ENCODE measurements around the gene SC5D. TPM values are rescaled to one million over a fixed set of nuclear protein-coding genes. Genes with fewer than 3 reads are reported as not detected.

Gene SC5D
- total RNA-seq, 1 donor from 2014 or later = 18.7 TPM

GRCh38 chr11:121274332-121274991 lies 18.1 kb upstream of the SC5D start:
- TF ChIP-seq CTCF (IDR thresholded peaks at IDR 0.05; ENCODE audit: borderline replicate concordance) = no peak
- H3K27me3 ChIP-seq (ENCODE audit: low read depth) = peaks cover 22% of the 10 kb centered on the region
- intact Hi-C loops (cut with micrococcal nuclease) = no loop called here
- no peak for DNase-seq
- no peak overlapping the region for H3K27ac ChIP-seq (replicated peaks)
- H3K4me1 ChIP-seq = no peaks in the 10 kb centered on the region
- H3K36me3 ChIP-seq = no peaks in the 10 kb centered on the region
- H3K9me3 ChIP-seq (replicated peaks) = peaks cover 10% of the 10 kb centered on the region
- no peak overlapping the region for H3K4me3 ChIP-seq

- DNase-seq = no peak
Measured at GRCh38 chr11:121281698-121282097, 10.9 kb upstream of the SC5D start.

GRCh38 chr11:121282386-121282785 lies 10.2 kb upstream of the SC5D start:
- intact Hi-C loops (cut with micrococcal nuclease) = no loop called here
- Histone ChIP-seq H3K36me3 (no peaks in the 10 kb centered on the region), H3K4me3 (no peak overlapping the region), H3K4me1 (no peaks in the 10 kb centered on the region), H3K9me3 (replicated peaks) (peaks cover 21% of the 10 kb centered on the region), H3K27me3 (ENCODE audit: low read depth) (peaks cover 65% of the 10 kb centered on the region), H3K27ac (replicated peaks) (no peak overlapping the region)
- DNase-seq = no peak
- no peak for TF ChIP-seq CTCF (IDR thresholded peaks at IDR 0.05; ENCODE audit: borderline replicate concordance)

More at GRCh38 chr11:121281698-121282097, 10.9 kb upstream of the SC5D start:
- Histone ChIP-seq H3K27me3 (ENCODE audit: low read depth) (peaks cover 65% of the 10 kb centered on the region), H3K4me3 (no peak overlapping the region), H3K4me1 (no peaks in the 10 kb centered on the region), H3K9me3 (replicated peaks) (peaks cover 21% of the 10 kb centered on the region), H3K27ac (replicated peaks) (no peak overlapping the region), H3K36me3 (no peaks in the 10 kb centered on the region)
- TF ChIP-seq CTCF (IDR thresholded peaks at IDR 0.05; ENCODE audit: borderline replicate concordance) = no peak
- intact Hi-C loops (cut with micrococcal nuclease) = no loop called here

- H3K36me3 ChIP-seq = no peaks in the 10 kb centered on the region
- no peak overlapping the region for H3K27ac ChIP-seq (replicated peaks)
- intact Hi-C loops (cut with micrococcal nuclease) = no loop called here
- peaks cover 20% of the 10 kb centered on the region for H3K9me3 ChIP-seq (replicated peaks)
- H3K27me3 ChIP-seq (ENCODE audit: low read depth) = peaks cover 65% of the 10 kb centered on the region
- H3K4me1 ChIP-seq = no peaks in the 10 kb centered on the region
- no peak for DNase-seq
- no peak for TF ChIP-seq CTCF (IDR thresholded peaks at IDR 0.05; ENCODE audit: borderline replicate concordance)
- no peak overlapping the region for H3K4me3 ChIP-seq
Measured at GRCh38 chr11:121282886-121283502, 9.6 kb upstream of the SC5D start.

GRCh38 chr11:121291319-121291718 lies 1.3 kb upstream of the SC5D start:
- Histone ChIP-seq H3K27me3 (ENCODE audit: low read depth) (peaks cover 4% of the 10 kb centered on the region), H3K4me1 (peaks cover 26% of the 10 kb centered on the region), H3K36me3 (no peaks in the 10 kb centered on the region), H3K9me3 (replicated peaks) (no peaks in the 10 kb centered on the region), H3K27ac (replicated peaks) (no peak overlapping the region), H3K4me3 (no peak overlapping the region)
- DNase-seq = no peak
- intact Hi-C loops (cut with micrococcal nuclease) = no loop called here
- no peak for TF ChIP-seq CTCF (IDR thresholded peaks at IDR 0.05; ENCODE audit: borderline replicate concordance)

Measured in left ventricle myocardium inferior (tissue), 1 donor.